K562 (cell line): Measurements from ENCODE around the gene SH3BP5L. TPM values are rescaled to one million over a fixed set of nuclear protein-coding genes. Genes with fewer than 3 reads are reported as not detected.
A peak's percentile ranks its signal among the peaks of the same experiment; 100 is the strongest.

Experiments
- CBX8 ChIP-seq: fragments of 200-600 bp; sonication (generic); IDR thresholded peaks from 2 replicates; pipeline ENCODE4 v1.6.1; 2012; ENCODE audit warnings: borderline replicate concordance, mixed run types, low read depth, mild to moderate bottlenecking, moderate library complexity, mixed read lengths, low read length, control low read depth, inconsistent platforms; ENCODE audit not compliant: poor library complexity, severe bottlenecking; ENCODE audit errors: extremely low read depth
- CTCFL ChIP-seq: IDR thresholded peaks from 2 replicates; pipeline ENCODE4 v1.6.1; 2011; ENCODE audit warnings: borderline replicate concordance, low read depth, mild to moderate bottlenecking, moderate library complexity, low read length; ENCODE audit not compliant: insufficient read depth, poor library complexity, severe bottlenecking
- GABPB2 ChIP-seq: fragments of 250-450 bp; sonication (Bioruptor Pico); conservative IDR thresholded peaks from 2 replicates; pipeline ENCODE4 v1.5.1; 2021; ENCODE audit warnings: mild to moderate bottlenecking
- NRF1 ChIP-seq, 2 experiments: fragments of 450-650 bp; IDR thresholded peaks in 1 of 2; conservative IDR thresholded peaks in 1 of 2; 2 replicates each; pipeline ENCODE4 v1.6.1; 2014; ENCODE audit warnings: mild to moderate bottlenecking in 2 of 2
- SLC30A9 ChIP-seq: fragments of 250-450 bp; sonication (Bioruptor Pico); IDR thresholded peaks from 2 replicates; pipeline ENCODE4 v1.8.0; 2022; ENCODE audit warnings: mild to moderate bottlenecking, moderate library complexity
- SRSF7 ChIP-seq: fragments of 200-400 bp; formaldehyde crosslinking; optimal IDR thresholded peaks from 2 replicates; pipeline ENCODE3; 2017; ENCODE audit warnings: mild to moderate bottlenecking, low read depth, low read length
- TBP ChIP-seq: optimal IDR thresholded peaks from 2 replicates; pipeline ENCODE3; 2011; ENCODE audit warnings: low read depth, low read length, improper control_type of control experiment
- TCF7 ChIP-seq: sonication (generic); IDR thresholded peaks from 2 replicates; pipeline ENCODE4 v1.6.1; 2016; ENCODE audit warnings: antibody characterized with exemption, borderline replicate concordance
- TEAD2 ChIP-seq: fragments of 450-650 bp; IDR thresholded peaks from 2 replicates; pipeline ENCODE4 v1.6.1; 2016; ENCODE audit warnings: missing genetic modification characterization, control low read depth, missing compliant biosample characterization
- ZBTB40 ChIP-seq, 2 experiments: fragments of 450-650 bp in 1 of 2; sonication (generic) in 1 of 2; formaldehyde crosslinking in 1 of 2; IDR thresholded peaks; 2 replicates each; pipeline versions ENCODE4 v1.7.1 to v1.9.0; 2016 to 2022; ENCODE audit warnings: inconsistent platforms in 1 of 2, mild to moderate bottlenecking in 1 of 2, missing genetic modification reagents in 1 of 2
- ZNF280B ChIP-seq: fragments of 250-450 bp; sonication (Bioruptor Pico); IDR thresholded peaks from 2 replicates; pipeline ENCODE4 v1.5.1; 2021; ENCODE audit warnings: mild to moderate bottlenecking
- ZNF431 ChIP-seq: sonication (generic); formaldehyde crosslinking; IDR thresholded peaks from 2 replicates; pipeline ENCODE4 v1.8.0; 2022; ENCODE audit warnings: mild to moderate bottlenecking, missing genetic modification reagents
- polyA plus RNA-seq, 8 experiments: library from polyadenylated mRNA; depleted of rRNA in 4 of 8; stranded (reverse) in 5 of 8; unstranded in 3 of 8; fragments of >200 nt; fragmentation: Nextera tagmentation in 2 of 8; fragmentation: Illumina TruSeq in 1 of 8; extraction: Ambion mirVana in 2 of 8; extraction: Trizol in 1 of 8; gene quantifications; 2 replicates each; pipeline versions ENCODE4 v1.2.1 to v1.2.3, GENCODE V29; 2011 to 2014; ENCODE audit warnings: inconsistent platforms in 1 of 8, missing spikeins in 1 of 8
- total RNA-seq, 7 experiments: library from RNA; depleted of rRNA in 6 of 7; stranded (reverse); fragments of >200 nt in 6 of 7; fragmentation: Illumina TruSeq in 2 of 7; extraction: Trizol in 2 of 7; gene quantifications; 2 replicates each; pipeline versions ENCODE4 v1.2.1 to v1.2.3, GENCODE V29; 2011 to 2021; ENCODE audit warnings: low replicate concordance in 1 of 7

SH3BP5L gene
- total and polyA plus RNA-seq, 9 of the 15 experiments (the other 6 are each of a cell fraction or from before 2014, with no cell fraction given), result 1.9 to 26.5 (median 15.8) TPM

GRCh38 chr1:248858096-248858890 is 32.6 kb upstream of the SH3BP5L start (continued):
- TF ChIP-seq ZNF431 (CRISPR knock-in tag), result peak; percentile 69; the same call in 1 of the 2 replicates
- no peak for TF ChIP-seq CBX8
- peak; percentile 83 for TF ChIP-seq CTCFL
- TF ChIP-seq TEAD2 (tag), result 0 out of 2 replicates have a peak, but pooled peaks have one; percentile 31
- no peak for TF ChIP-seq SRSF7
- no peak; the same call in 1 of the 2 replicates for TF ChIP-seq TCF7
- no peak for TF ChIP-seq NRF1 (conservative IDR thresholded peaks at IDR 0.05 in 1 of 2, IDR thresholded peaks at IDR 0.05 in 1 of 2)
- TF ChIP-seq ZNF280B, result no peak
- no peak for TF ChIP-seq SLC30A9 (CRISPR knock-in tag)
- TF ChIP-seq ZBTB40 (IDR thresholded peaks at IDR 0.05), result peak; percentile 45
- TF ChIP-seq ZBTB40 (CRISPR knock-in tag; IDR thresholded peaks at IDR 0.05), result 0 out of 2 replicates have a peak, but pooled peaks have one; percentile 54
- no peak for TF ChIP-seq GABPB2 (CRISPR knock-in tag)
- peak; percentile 59 for TF ChIP-seq TBP
